GM12878 (cell line): ENCODE results near the gene GKAP1. TPM values are rescaled to one million over a fixed set of nuclear protein-coding genes. Genes with fewer than 3 reads are reported as not detected.

ENCODE experiments used
- ATAC-seq: fragments of 200-7000 bp; cut with Tn5 transposase; 3 replicates; pipeline ENCODE4 v1.9.1; 2020; ENCODE audit warnings: mild to moderate bottlenecking, moderate library complexity
- BruUV-seq: library from RNA; stranded (reverse); fragments of 400-500 nt; replicated peaks from 2 replicates; lab custom pipeline; 2021; lab: Mats Ljungman, UMichigan
- CTCF ChIA-PET: fragments of 300-600 bp; sonication (Branson Sonifier 250); formaldehyde crosslinking; extraction: SDS; loops from one replicate; lab custom pipeline; 2021; ENCODE audit warnings: inconsistent platforms; lab: Yijun Ruan, JAX
- POLR2A ChIA-PET: fragments of 350-600 bp; formaldehyde crosslinking; extraction: SDS; loops from one replicate; lab custom pipeline; 2021; ENCODE audit warnings: inconsistent platforms; lab: Charles Lee
- RAD21 ChIA-PET: fragments of 300-600 bp; sonication (Branson Sonifier 250); formaldehyde crosslinking; loops from one replicate; lab custom pipeline; 2023; ENCODE audit warnings: antibody characterized with exemption; ENCODE audit not compliant: unreplicated experiment; lab: Charles Lee
- SMC1A ChIA-PET: fragments of 300-600 bp; sonication (Branson Sonifier 250); formaldehyde crosslinking; loops from one replicate; lab custom pipeline; 2023; ENCODE audit not compliant: unreplicated experiment, uncharacterized antibody; lab: Charles Lee
- DNase-seq: peaks from one replicate; pipeline ENCODE4 v3.0.0-alpha.2; 2011; ENCODE audit warnings: low read depth, low spot score
- FAIRE-seq: peaks from 3 replicates; lab custom pipeline; 2011; peaks lifted over from hg19 to GRCh38; lab: Jason Lieb, UNC
- H2AFZ ChIP-seq: 2 replicates; pipeline ENCODE4 v1.6.0; 2011; ENCODE audit warnings: low read depth, low read length, control low read depth; ENCODE audit not compliant: control insufficient read depth
- H3K27ac ChIP-seq: 2 replicates; pipeline ENCODE4 v1.5.1; 2011; ENCODE audit warnings: control low read depth; ENCODE audit not compliant: control insufficient read depth, insufficient read depth
- H3K27me3 ChIP-seq, 2 experiments: replicated peaks in 1 of 2; 2 replicates each; pipeline versions ENCODE4 v1.6.0 to v1.6.1; 2011; ENCODE audit warnings: low read length in 1 of 2; ENCODE audit not compliant: control insufficient read depth in 2 of 2, insufficient read depth in 2 of 2
- H3K36me3 ChIP-seq, 2 experiments: 2 replicates each; pipeline ENCODE4 v1.5.1; 2011; ENCODE audit warnings: low read length in 1 of 2; ENCODE audit not compliant: control insufficient read depth in 2 of 2, insufficient read depth in 2 of 2
- H3K4me1 ChIP-seq: 2 replicates; pipeline ENCODE4 v1.6.1; 2011; ENCODE audit warnings: mild to moderate bottlenecking, low read length, moderate library complexity, mixed read lengths; ENCODE audit not compliant: control insufficient read depth, insufficient read depth
- H3K4me2 ChIP-seq: 2 replicates; pipeline ENCODE4 v1.6.0; 2011; ENCODE audit warnings: control low read depth; ENCODE audit not compliant: control insufficient read depth, insufficient read depth
- H3K4me3 ChIP-seq: fragments of 200-600 bp; sonication (generic); 2 replicates; pipeline ENCODE4 v1.5.1; 2016
- H3K79me2 ChIP-seq: 2 replicates; pipeline ENCODE4 v1.6.0; 2011; ENCODE audit warnings: low read length; ENCODE audit not compliant: control insufficient read depth, insufficient read depth
- H3K9ac ChIP-seq: 2 replicates; pipeline ENCODE4 v1.8.0; 2011; ENCODE audit warnings: low read length, control low read depth, mixed read lengths; ENCODE audit not compliant: control insufficient read depth, insufficient read depth
- H3K9me3 ChIP-seq: replicated peaks from 3 replicates; pipeline ENCODE4 v1.5.1; 2011; ENCODE audit warnings: mild to moderate bottlenecking, low read length; ENCODE audit not compliant: control insufficient read depth, insufficient read depth
- H4K20me1 ChIP-seq: 2 replicates; pipeline ENCODE4 v1.6.0; 2011; ENCODE audit not compliant: control insufficient read depth, insufficient read depth
- BMI1 ChIP-seq: fragments of 450-650 bp; IDR thresholded peaks from 2 replicates; pipeline ENCODE4 v1.6.1; 2016; ENCODE audit warnings: mild to moderate bottlenecking, moderate library complexity, borderline replicate concordance
- CTCF ChIP-seq, 3 experiments: IDR thresholded peaks in 2 of 3; conservative IDR thresholded peaks in 1 of 3; 2 replicates each; pipeline ENCODE4 v1.5.1; 2011; ENCODE audit warnings: low read depth in 3 of 3, low read length in 3 of 3, mild to moderate bottlenecking in 3 of 3, control low read depth in 2 of 3, moderate library complexity in 2 of 3, inconsistent platforms in 1 of 3, mixed read lengths in 1 of 3; ENCODE audit not compliant: control insufficient read depth in 2 of 3, insufficient read depth in 1 of 3; ENCODE audit errors: extremely low read depth in 1 of 3
- ESRRA ChIP-seq: IDR thresholded peaks from 2 replicates; pipeline ENCODE4 v1.6.1; 2012; ENCODE audit warnings: mild to moderate bottlenecking, low read length, improper control_type of control experiment
- ETV6 ChIP-seq, 2 experiments: fragments of 450-650 bp in 1 of 2; IDR thresholded peaks in 1 of 2; conservative IDR thresholded peaks in 1 of 2; 2 replicates each; pipeline ENCODE4 v1.6.1; 2014; ENCODE audit warnings: antibody characterized with exemption in 1 of 2, borderline replicate concordance in 1 of 2, low read depth in 1 of 2, mild to moderate bottlenecking in 1 of 2, moderate library complexity in 1 of 2
- FOXK2 ChIP-seq: fragments of 450-650 bp; IDR thresholded peaks from 2 replicates; pipeline ENCODE4 v1.6.1; 2017; ENCODE audit warnings: mild to moderate bottlenecking, moderate library complexity
- HCFC1 ChIP-seq: fragments of 150-350 bp; IDR thresholded peaks from 2 replicates; pipeline ENCODE4 v1.6.1; 2014; ENCODE audit warnings: low read length
- PAX8 ChIP-seq: fragments of 450-650 bp; IDR thresholded peaks from 2 replicates; pipeline ENCODE4 v1.6.1; 2017; ENCODE audit warnings: mild to moderate bottlenecking, moderate library complexity
- RELA ChIP-seq: fragments of 450-650 bp; IDR thresholded peaks from 2 replicates; pipeline ENCODE4 v1.8.0; 2014; ENCODE audit warnings: borderline replicate concordance; ENCODE audit not compliant: partially characterized antibody
- SPI1 ChIP-seq: IDR thresholded peaks from 2 replicates; pipeline ENCODE4 v1.6.1; 2011; ENCODE audit warnings: low read depth, mild to moderate bottlenecking, low read length, moderate library complexity, borderline replicate concordance; ENCODE audit not compliant: insufficient read depth
- TCF3 ChIP-seq: IDR thresholded peaks from 2 replicates; pipeline ENCODE4 v1.6.1; 2012; ENCODE audit warnings: low read depth, mild to moderate bottlenecking, low read length, borderline replicate concordance; ENCODE audit not compliant: insufficient read depth
- ZZZ3 ChIP-seq: IDR thresholded peaks from 2 replicates; pipeline ENCODE4 v1.6.1; 2011; ENCODE audit warnings: low read depth; ENCODE audit not compliant: control insufficient read depth, insufficient read length
- WGBS: methylation state at CpG from one replicate; pipeline ENCODE4 v1.1.6; 2016; ENCODE audit warnings: low lambda C conversion rate; ENCODE audit not compliant: insufficient replicate concordance, insufficient coverage; ENCODE audit errors: missing lambda C conversion rate; 5-methylcytosine and 5-hydroxymethylcytosine counted together
- in situ Hi-C: fragments of 300-500 bp; cut with MboI; formaldehyde crosslinking; loops from 9 replicates; pipeline ENCODE4 v1.14.3; 2018; ENCODE audit warnings: mixed read lengths
- intact Hi-C: fragments of 100-400 bp; cut with micrococcal nuclease; formaldehyde crosslinking; loops from one replicate; pipeline ENCODE4 v1.14.2; 2022; ENCODE audit not compliant: unreplicated experiment
- polyA plus RNA-seq, 11 experiments: library from polyadenylated mRNA; depleted of rRNA in 4 of 11; unstranded in 6 of 11; stranded (reverse) in 5 of 11; fragments of >200 nt; fragmentation: Nextera tagmentation in 4 of 11; fragmentation: Illumina TruSeq in 1 of 11; extraction: Ambion mirVana in 4 of 11; extraction: Trizol in 1 of 11; gene quantifications; 1 replicate in 1 of 11; 2 replicates in 10 of 11; pipeline versions ENCODE4 v1.2.1 to v1.2.3, GENCODE V29; 2011 to 2016; ENCODE audit warnings: inconsistent platforms in 2 of 11, missing spikeins in 2 of 11, low read depth in 1 of 11
- total RNA-seq, 4 experiments: library from RNA; depleted of rRNA in 3 of 4; stranded (reverse); fragments of >200 nt in 3 of 4; fragmentation: Illumina TruSeq in 1 of 4; extraction: Trizol in 1 of 4; gene quantifications; 2 replicates each; pipeline versions ENCODE4 v1.2.1 to v1.2.3, GENCODE V29; 2013 to 2021

GKAP1 gene
- total and polyA plus RNA-seq, 10 of the 15 experiments (the other 5 are each of a cell fraction or from before 2014, with no cell fraction given): 0.92 to 5.1 (median 2.7) TPM

- no peaks in the 10 kb centered on the region for H3K9me3 ChIP-seq
- H3K36me3 ChIP-seq: no peaks in the 10 kb centered on the region
- H3K9ac ChIP-seq: no peak overlapping the region
- WGBS: 90% methylated on average over 6 of the region's 6 CpGs
- ChIA-PET POLR2A (no interaction called here), RAD21 (no interaction called here), CTCF (no interaction called here), SMC1A (no interaction called here)
- H2AFZ ChIP-seq: no peak overlapping the region
- H3K4me1 ChIP-seq: no peaks in the 10 kb centered on the region
- H3K27me3 ChIP-seq: no peaks in the 10 kb centered on the region
- H4K20me1 ChIP-seq: no peaks in the 10 kb centered on the region
- no peaks in the 10 kb centered on the region for H3K79me2 ChIP-seq
- TF ChIP-seq CTCF (IDR thresholded peaks at IDR 0.05 in 2 of 3, conservative IDR thresholded peaks at IDR 0.05 in 1 of 3; ENCODE audit: control insufficient read depth in 2 of 3, extremely low read depth in 1 of 3, insufficient read depth in 1 of 3, low read depth in 3 of 3, low read length in 3 of 3) (no peak), BMI1 (no peak), ETV6 (conservative IDR thresholded peaks at IDR 0.05 in 1 of 2, IDR thresholded peaks at IDR 0.05 in 1 of 2; ENCODE audit: borderline replicate concordance in 1 of 2, low read depth in 1 of 2) (no peak), TCF3 (no peak), ESRRA (no peak), RELA (no peak), PAX8 (no peak), ZZZ3 (no peak), SPI1 (no peak), HCFC1 (no peak), FOXK2 (no peak)
- FAIRE-seq (peak; percentile 7), ATAC-seq (no peak), DNase-seq (no peak)
- intact Hi-C loops: no loop called here
- H3K27ac ChIP-seq: no peak overlapping the region
- no peak overlapping the region for H3K4me3 ChIP-seq
- no peak overlapping the region for H3K4me2 ChIP-seq
- in situ Hi-C loops: no loop called here
- BruUV-seq: no TSS peak
Measured at GRCh38 chr9:83772860-83773259, 44.7 kb downstream of the GKAP1 start.
